ENCODE data around the gene LRRC10B.

Gene LRRC10B

GRCh38 chr11:61549662-61550568 is 41.4 kb downstream of the LRRC10B start:
- DNase-seq: no peak

GRCh38 chr11:61550665-61551227 is 42.2 kb downstream of the LRRC10B start:
- DNase-seq: no peak

DNA sequence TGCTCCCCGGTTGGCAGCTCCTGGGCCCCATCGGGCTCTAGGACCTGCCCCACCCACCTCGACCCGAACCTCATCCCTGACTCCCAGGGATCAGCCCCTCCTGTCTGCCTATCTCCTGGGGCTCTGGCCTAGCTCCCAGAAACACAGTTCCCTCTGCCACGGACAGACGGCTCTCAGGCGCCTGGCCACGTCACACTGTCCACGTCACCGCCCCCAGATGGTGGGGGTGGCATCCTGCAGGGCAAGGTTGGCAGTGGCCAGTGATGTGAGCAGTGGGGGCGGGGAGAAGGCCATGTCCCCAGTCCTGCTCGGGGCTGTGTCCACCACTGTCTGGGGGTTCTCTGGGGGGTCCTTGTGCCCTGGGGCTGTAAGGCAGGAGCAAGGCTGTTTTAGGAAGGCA is 43.1 kb downstream of the LRRC10B start:
- no peak for DNase-seq

- DNase-seq: no peak
Measured at GRCh38 chr11:61552108-61552635, 43.6 kb downstream of the LRRC10B start.

- no peak for DNase-seq
Measured at GRCh38 chr11:61553373-61554171, 45.0 kb downstream of the LRRC10B start.

DNA sequence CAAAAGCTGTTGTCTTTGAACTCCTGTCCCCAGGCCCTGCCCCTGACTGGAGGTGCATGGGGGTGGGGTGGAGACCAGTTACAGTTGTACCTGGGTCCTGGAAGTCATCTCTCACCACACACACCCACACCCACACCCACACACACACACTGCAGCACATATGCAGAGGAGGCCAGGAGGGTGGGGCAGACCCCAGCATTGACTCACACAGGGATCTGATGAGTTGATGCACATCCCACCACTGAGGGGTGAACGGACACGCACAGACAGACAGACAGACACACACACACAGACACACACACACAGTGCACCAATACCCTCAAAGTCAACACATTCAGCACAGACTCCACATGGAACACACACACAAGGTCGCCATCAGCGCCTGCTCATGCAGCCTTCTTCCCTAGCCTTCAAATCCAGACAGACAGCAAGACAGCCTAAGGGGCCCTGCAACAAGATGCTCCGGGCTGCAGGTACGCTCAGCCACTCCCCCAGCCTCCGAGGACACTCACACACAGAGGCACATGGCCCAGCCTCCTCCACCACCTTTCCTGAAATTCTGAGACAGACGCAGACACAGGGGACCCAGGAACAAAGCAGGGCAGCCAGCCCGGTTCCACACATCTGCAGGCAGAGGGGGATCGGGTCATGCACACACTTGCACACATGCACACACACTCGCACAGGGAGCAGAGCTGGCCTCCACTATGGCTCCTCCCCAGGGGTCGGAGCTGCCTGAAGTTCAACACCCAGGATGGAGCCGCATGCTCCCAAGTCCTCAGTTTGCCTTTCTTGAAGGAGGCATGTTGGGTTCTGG is 45.8 kb downstream of the LRRC10B start:
- DNase-seq: no peak

DNA sequence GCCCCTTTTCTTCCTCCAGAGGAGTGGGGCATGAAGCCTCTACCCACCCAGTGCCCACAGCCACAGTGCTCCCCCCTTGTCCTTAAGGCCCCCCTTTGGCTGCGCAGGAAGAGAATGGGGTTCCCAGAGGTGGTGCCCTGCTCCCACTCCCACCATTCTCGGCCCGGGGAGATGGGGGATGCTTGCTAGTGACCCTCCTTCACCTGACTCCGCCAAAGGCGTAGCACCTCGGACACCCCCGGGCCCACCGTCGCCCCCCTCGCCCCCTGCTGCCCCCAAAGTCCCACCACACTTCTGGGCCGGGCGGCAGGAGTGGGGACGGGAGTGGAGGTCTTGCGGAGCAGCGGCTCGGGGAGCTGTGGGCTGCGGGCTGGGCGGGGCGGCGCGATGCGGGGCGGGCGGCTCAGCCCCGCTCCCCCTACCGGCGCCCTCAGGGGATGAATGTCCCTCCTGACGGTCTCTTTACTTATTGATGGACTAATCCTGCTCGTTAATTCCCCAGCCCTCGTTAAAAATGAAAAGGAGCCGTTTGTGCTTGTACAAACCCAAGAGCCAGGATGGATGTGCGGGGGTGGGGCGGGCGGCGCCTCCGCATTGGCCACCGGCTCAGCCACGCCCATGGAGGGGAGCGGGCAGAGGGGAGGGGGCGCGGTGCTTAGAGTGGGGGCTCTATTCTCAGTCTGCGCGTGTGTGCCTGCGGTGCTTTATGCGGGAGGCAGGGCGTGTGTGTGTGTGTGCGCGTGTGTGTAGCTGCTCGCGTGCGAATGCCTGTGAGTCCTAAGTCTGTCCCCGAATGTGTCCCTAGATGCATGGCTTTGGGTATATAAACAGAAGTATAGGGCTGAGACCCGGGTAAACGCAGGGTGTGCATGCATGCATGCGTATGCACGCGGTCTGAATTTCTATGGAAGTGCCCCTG is 46.8 kb downstream of the LRRC10B start:
- DNase-seq: no peak

GRCh38 chr11:61555978-61556377 is 47.4 kb downstream of the LRRC10B start:
- no peak for DNase-seq

- no peak for DNase-seq
Measured at GRCh38 chr11:61556621-61557020, 48.1 kb downstream of the LRRC10B start.

All from NCI-H187 treated with DMSO at 0.1 percent for 48 hours (cell line).